HepG2 (cell line): ENCODE results near the gene KRTAP12-2. TPM values are rescaled to one million over a fixed set of nuclear protein-coding genes. Genes with fewer than 3 reads are reported as not detected.
A peak's percentile ranks its signal among the peaks of the same experiment; 100 is the strongest.

ENCODE experiments used
- ARHGAP35 ChIP-seq: sonication (generic); formaldehyde crosslinking; IDR thresholded peaks from 2 replicates; pipeline ENCODE4 v1.9.0; 2022; ENCODE audit warnings: mild to moderate bottlenecking, inconsistent platforms, moderate library complexity, missing genetic modification reagents, borderline replicate concordance
- ATM ChIP-seq: fragments of 450-650 bp; IDR thresholded peaks from 2 replicates; pipeline ENCODE4 v1.7.1; 2017; ENCODE audit warnings: mild to moderate bottlenecking, borderline replicate concordance
- BRD4 ChIP-seq: sonication (generic); formaldehyde crosslinking; IDR thresholded peaks from 2 replicates; pipeline ENCODE4 v1.4.0; 2020; ENCODE audit warnings: missing genetic modification reagents
- CHCHD3 ChIP-seq: sonication (generic); formaldehyde crosslinking; IDR thresholded peaks from 2 replicates; pipeline ENCODE4 v1.8.0; 2022; ENCODE audit warnings: mild to moderate bottlenecking, missing genetic modification reagents, moderate library complexity
- EED ChIP-seq: sonication (generic); formaldehyde crosslinking; IDR thresholded peaks from 2 replicates; pipeline ENCODE4 v1.5.0; 2020; ENCODE audit warnings: mild to moderate bottlenecking, missing genetic modification reagents
- HMG20B ChIP-seq: conservative IDR thresholded peaks from 2 replicates; pipeline ENCODE4 v1.6.1; 2016; ENCODE audit warnings: missing genetic modification reagents, missing compliant biosample characterization
- KIAA2018 ChIP-seq: sonication (generic); formaldehyde crosslinking; IDR thresholded peaks from 2 replicates; pipeline ENCODE4 v1.5.0; 2020; ENCODE audit warnings: mild to moderate bottlenecking, missing genetic modification reagents, borderline replicate concordance
- MAFG ChIP-seq: sonication (generic); formaldehyde crosslinking; IDR thresholded peaks from 2 replicates; pipeline ENCODE4 v1.5.1; 2020; ENCODE audit warnings: mild to moderate bottlenecking, missing genetic modification reagents
- MLLT10 ChIP-seq: sonication (generic); formaldehyde crosslinking; IDR thresholded peaks from 2 replicates; pipeline ENCODE4 v1.4.0; 2020; ENCODE audit warnings: missing genetic modification reagents
- NBN ChIP-seq: fragments of 450-650 bp; conservative IDR thresholded peaks from 2 replicates; pipeline ENCODE4 v1.6.1; 2017
- PRDM10 ChIP-seq: sonication (generic); formaldehyde crosslinking; IDR thresholded peaks from 2 replicates; pipeline ENCODE4 v1.4.0; 2020; ENCODE audit warnings: low read depth, missing genetic modification reagents
- SRSF1 ChIP-seq: fragments of 200-400 bp; formaldehyde crosslinking; optimal IDR thresholded peaks from 2 replicates; pipeline ENCODE3; 2017; ENCODE audit warnings: mild to moderate bottlenecking, low read depth, low read length, moderate library complexity
- XBP1 ChIP-seq: sonication (generic); formaldehyde crosslinking; IDR thresholded peaks from 2 replicates; pipeline ENCODE4 v1.5.0; 2020; ENCODE audit warnings: missing genetic modification reagents
- ZNF121 ChIP-seq: sonication (generic); formaldehyde crosslinking; IDR thresholded peaks from 2 replicates; pipeline ENCODE4 v1.5.0; 2020; ENCODE audit warnings: mild to moderate bottlenecking, missing genetic modification reagents
- ZNF33B ChIP-seq: sonication (generic); formaldehyde crosslinking; IDR thresholded peaks from 2 replicates; pipeline ENCODE4 v1.5.1; 2020; ENCODE audit warnings: mild to moderate bottlenecking, missing genetic modification reagents
- ZNF577 ChIP-seq: sonication (generic); formaldehyde crosslinking; IDR thresholded peaks from 2 replicates; pipeline ENCODE4 v1.4.0; 2020; ENCODE audit warnings: mild to moderate bottlenecking, low read depth, missing genetic modification reagents, borderline replicate concordance
- ZNF703 ChIP-seq: sonication (generic); formaldehyde crosslinking; IDR thresholded peaks from 2 replicates; pipeline ENCODE4 v1.5.1; 2020; ENCODE audit warnings: missing genetic modification reagents, mild to moderate bottlenecking, moderate library complexity, borderline replicate concordance
- ZNF768 ChIP-seq: sonication (generic); formaldehyde crosslinking; IDR thresholded peaks from 2 replicates; pipeline ENCODE4 v1.4.0; 2020; ENCODE audit warnings: missing genetic modification reagents
- polyA plus RNA-seq, 8 experiments: library from polyadenylated mRNA; depleted of rRNA in 3 of 8; stranded (reverse) in 7 of 8; unstranded in 1 of 8; fragments of >200 nt; fragmentation: Illumina TruSeq in 4 of 8; extraction: Trizol in 4 of 8; gene quantifications; 2 replicates each; pipeline versions ENCODE4 v1.2.1 to v1.2.3, GENCODE V29; 2011 to 2016; ENCODE audit warnings: low read depth in 4 of 8, missing spikeins in 1 of 8, mixed read lengths in 1 of 8; ENCODE audit not compliant: insufficient read depth in 1 of 8
- total RNA-seq, 5 experiments: library from RNA; depleted of rRNA; stranded (reverse); fragments of >200 nt; fragmentation: Illumina TruSeq; extraction: Trizol; gene quantifications; 2 replicates each; pipeline ENCODE4 v1.2.3, GENCODE V29; 2016; ENCODE audit warnings: low read depth in 1 of 5

The KRTAP12-2 gene
- total and polyA plus RNA-seq, 2 of the 13 experiments (the other 11 are each of a cell fraction or from before 2014, with no cell fraction given): not detected

GRCh38 chr21:44700101-44701022 lies 33.6 kb upstream of the KRTAP12-2 start (continued):
- no peak for TF ChIP-seq SRSF1
- no peak for TF ChIP-seq MLLT10 (CRISPR knock-in tag)
- TF ChIP-seq ZNF577 (CRISPR knock-in tag): no peak
- TF ChIP-seq ZNF768 (CRISPR knock-in tag): no peak
- TF ChIP-seq EED (CRISPR knock-in tag): no peak
- no peak for TF ChIP-seq KIAA2018 (CRISPR knock-in tag)
- TF ChIP-seq ZNF121 (CRISPR knock-in tag): no peak
- no peak for TF ChIP-seq ARHGAP35 (CRISPR knock-in tag)
- TF ChIP-seq NBN: no peak
- no peak for TF ChIP-seq BRD4 (CRISPR knock-in tag)
- no peak for TF ChIP-seq ATM
- peak; percentile 88 for TF ChIP-seq PRDM10 (CRISPR knock-in tag)
- no peak for TF ChIP-seq CHCHD3
- TF ChIP-seq HMG20B (CRISPR knock-in tag): no peak
- no peak for TF ChIP-seq MAFG
- TF ChIP-seq ZNF33B (CRISPR knock-in tag): no peak
- TF ChIP-seq ZNF703 (CRISPR knock-in tag): no peak
- TF ChIP-seq XBP1 (CRISPR knock-in tag): no peak
